HG02642 (cell line): ENCODE data around the gene TBC1D22B.

Experiments used
- ATAC-seq: cut with Tn5 transposase; IDR thresholded peaks from one replicate; pipeline ENCODE4 v1.9.1; 2021; ENCODE audit warnings: mild to moderate bottlenecking; ENCODE audit not compliant: unreplicated experiment, poor library complexity

The TBC1D22B gene

GRCh38 chr6:37347177-37347576 is 89.6 kb downstream of the TBC1D22B start:
- no peak for ATAC-seq

GRCh38 chr6:37347670-37348111 is 90.1 kb downstream of the TBC1D22B start:
- ATAC-seq, result no peak

- ATAC-seq, result no peak
Observed at GRCh38 chr6:37351027-37351426, 93.5 kb downstream of the TBC1D22B start.

- no peak for ATAC-seq
Observed at GRCh38 chr6:37352384-37352783, 94.8 kb downstream of the TBC1D22B start.

GRCh38 chr6:37353761-37354525 is 96.4 kb downstream of the TBC1D22B start, which contains the start of gene RNF8:
Gene RNF8 (plus strand): TSS chr6:37353983. CDS start chr6:37354165, 182 bp downstream.
- ATAC-seq, result peak; percentile 92

- ATAC-seq, result no peak
Observed at GRCh38 chr6:37354526-37355384, 97.2 kb downstream of the TBC1D22B start.

GRCh38 chr6:37357288-37357687 is 99.7 kb downstream of the TBC1D22B start:
- no peak for ATAC-seq

- no peak for ATAC-seq
Observed at GRCh38 chr6:37357860-37358259, 100.3 kb downstream of the TBC1D22B start.

GRCh38 chr6:37359039-37359438 is 101.5 kb downstream of the TBC1D22B start:
- no peak for ATAC-seq

- no peak for ATAC-seq
Observed at GRCh38 chr6:37362101-37362828, 104.7 kb downstream of the TBC1D22B start.

- ATAC-seq, result no peak
Observed at GRCh38 chr6:37365791-37366190, 108.2 kb downstream of the TBC1D22B start.

- no peak for ATAC-seq
Observed at GRCh38 chr6:37366910-37367309, 109.3 kb downstream of the TBC1D22B start.

GRCh38 chr6:37368961-37369320 is 111.4 kb downstream of the TBC1D22B start:
- no peak for ATAC-seq

GRCh38 chr6:37369321-37370201 is 112.0 kb downstream of the TBC1D22B start:
- ATAC-seq, result no peak

GRCh38 chr6:37371154-37372083 is 113.8 kb downstream of the TBC1D22B start:
- ATAC-seq, result no peak

GRCh38 chr6:37372116-37372515 is 114.5 kb downstream of the TBC1D22B start:
- ATAC-seq, result no peak

- ATAC-seq, result no peak
Observed at GRCh38 chr6:37373822-37374471, 116.4 kb downstream of the TBC1D22B start.

- no peak for ATAC-seq
Observed at GRCh38 chr6:37375376-37375775, 117.8 kb downstream of the TBC1D22B start.
